ENCODE data around the gene TMEM59. TPM values are rescaled to one million over a fixed set of nuclear protein-coding genes. Genes with fewer than 3 reads are reported as not detected.
"Not testable (repeated sequence)": the region's sequence is repeated elsewhere in the genome, so short reads cannot be mapped to it uniquely, and the experiment has no call there.

Gene TMEM59
- total RNA-seq, 6 experiments from 2014 or later = 133 to 379 (median 280) TPM

DNA sequence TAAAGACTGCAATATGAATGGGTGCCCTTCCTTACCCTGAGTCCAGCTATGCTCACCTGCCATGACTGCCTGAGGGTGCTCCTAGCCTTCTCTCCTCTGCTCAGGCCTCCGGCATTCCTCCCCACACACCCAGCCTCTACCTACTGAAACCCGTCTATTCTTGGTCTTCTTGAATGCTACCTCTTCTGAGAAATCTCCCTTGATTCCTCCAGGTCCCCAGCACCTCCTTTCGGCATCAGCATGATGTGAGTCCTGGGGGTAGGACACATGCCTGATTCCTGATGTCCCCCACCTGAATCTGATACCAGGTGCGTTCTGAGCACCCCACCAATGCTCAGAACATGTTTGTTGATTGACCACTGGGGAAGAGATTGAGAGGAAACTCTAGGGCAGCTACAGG lies 43.6 kb downstream of the TMEM59 start:
- peak in 1 of 3 donors; percentile 13 for DNase-seq
- intact Hi-C loops (cut with DNase I) = no loop called here

DNA sequence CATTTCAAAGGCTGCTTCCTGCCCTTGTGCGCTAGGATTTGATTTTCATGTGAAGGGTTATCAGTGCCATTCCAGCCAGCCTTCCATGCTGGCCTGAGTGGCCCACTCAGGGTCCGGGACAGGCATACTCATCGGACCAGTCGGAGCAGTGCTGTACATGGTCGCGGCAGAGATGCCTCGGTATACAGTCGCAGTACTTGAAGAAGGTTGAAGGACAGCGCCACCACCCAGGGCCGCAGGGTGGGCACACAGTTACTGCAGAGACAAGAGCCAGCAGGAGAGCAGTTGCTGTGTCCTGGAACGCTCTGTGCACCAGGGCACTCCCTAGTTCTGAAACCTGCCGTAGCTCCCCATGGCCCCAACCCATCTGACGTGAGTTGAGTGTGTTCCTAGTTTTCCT lies 44.1 kb downstream of the TMEM59 start:
- H3K4me1 ChIP-seq = peaks cover 0 to 6% (median 0%) of the 10 kb centered on the region in 4 donors
- WGBS (ENCODE audit: insufficient coverage, low coverage, low lambda C conversion rate, missing lambda C conversion rate) = 72% methylated on average over 2 of the region's 13 CpGs
- no peaks in the 10 kb centered on the region for H3K9me3 ChIP-seq
- H3K27me3 ChIP-seq = no peaks in the 10 kb centered on the region
- DNase-seq (peak in 1 of 3 donors; percentile 27), ATAC-seq (no peak)
- no peak overlapping the region for H3K27ac ChIP-seq
- TF ChIP-seq, protein P1, sequence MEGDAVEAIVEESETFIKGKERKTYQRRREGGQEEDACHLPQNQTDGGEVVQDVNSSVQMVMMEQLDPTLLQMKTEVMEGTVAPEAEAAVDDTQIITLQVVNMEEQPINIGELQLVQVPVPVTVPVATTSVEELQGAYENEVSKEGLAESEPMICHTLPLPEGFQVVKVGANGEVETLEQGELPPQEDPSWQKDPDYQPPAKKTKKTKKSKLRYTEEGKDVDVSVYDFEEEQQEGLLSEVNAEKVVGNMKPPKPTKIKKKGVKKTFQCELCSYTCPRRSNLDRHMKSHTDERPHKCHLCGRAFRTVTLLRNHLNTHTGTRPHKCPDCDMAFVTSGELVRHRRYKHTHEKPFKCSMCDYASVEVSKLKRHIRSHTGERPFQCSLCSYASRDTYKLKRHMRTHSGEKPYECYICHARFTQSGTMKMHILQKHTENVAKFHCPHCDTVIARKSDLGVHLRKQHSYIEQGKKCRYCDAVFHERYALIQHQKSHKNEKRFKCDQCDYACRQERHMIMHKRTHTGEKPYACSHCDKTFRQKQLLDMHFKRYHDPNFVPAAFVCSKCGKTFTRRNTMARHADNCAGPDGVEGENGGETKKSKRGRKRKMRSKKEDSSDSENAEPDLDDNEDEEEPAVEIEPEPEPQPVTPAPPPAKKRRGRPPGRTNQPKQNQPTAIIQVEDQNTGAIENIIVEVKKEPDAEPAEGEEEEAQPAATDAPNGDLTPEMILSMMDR (IDR thresholded peaks at IDR 0.05) = no peak
- no peak for TF ChIP-seq POLR2A (IDR thresholded peaks at IDR 0.05)
- no peak overlapping the region for H3K4me3 ChIP-seq
- intact Hi-C loops (cut with DNase I) = no loop called here
- H3K36me3 ChIP-seq = no peaks in the 10 kb centered on the region

More for the DNA sequence above, 43.6 kb downstream of the TMEM59 start:
- Histone ChIP-seq H3K36me3 (no peaks in the 10 kb centered on the region), H3K4me1 (peaks cover 0 to 6% (median 0%) of the 10 kb centered on the region in 4 donors), H3K27me3 (no peaks in the 10 kb centered on the region), H3K27ac (no peak overlapping the region), H3K4me3 (no peak overlapping the region), H3K9me3 (no peaks in the 10 kb centered on the region)
- 86% methylated on average over 3 of the region's 4 CpGs for WGBS (ENCODE audit: insufficient coverage, low coverage, low lambda C conversion rate, missing lambda C conversion rate)
- no peak for ATAC-seq
- TF ChIP-seq, protein P1 (IDR thresholded peaks at IDR 0.05) = no peak
- no peak for TF ChIP-seq POLR2A (IDR thresholded peaks at IDR 0.05)

DNA sequence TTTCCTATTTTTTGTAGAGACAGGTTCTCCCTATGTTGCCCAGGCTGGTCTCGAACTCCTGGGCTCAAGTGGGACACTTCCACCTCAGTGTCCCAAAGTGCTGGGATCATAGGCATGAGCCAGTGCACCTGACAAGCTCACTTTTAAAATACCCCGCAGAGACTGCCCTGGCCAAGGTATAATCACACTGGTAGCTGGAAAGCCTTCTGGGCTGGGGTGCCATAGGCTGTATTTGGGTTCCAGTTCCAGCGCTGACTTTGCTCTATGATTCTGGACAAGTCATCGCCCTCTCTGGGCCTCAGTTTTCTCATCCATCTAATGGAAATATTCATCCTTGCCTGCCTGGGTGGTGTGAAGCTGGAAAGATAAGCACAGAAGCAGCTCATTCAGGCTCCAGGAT lies 45.4 kb downstream of the TMEM59 start:
- intact Hi-C loops (cut with DNase I) = no loop called here
- 83% methylated on average over 4 of the region's 4 CpGs for WGBS (ENCODE audit: insufficient coverage, low coverage, low lambda C conversion rate, missing lambda C conversion rate)
- no peak for TF ChIP-seq POLR2A (IDR thresholded peaks at IDR 0.05)
- ATAC-seq = no peak
- H3K27ac ChIP-seq = no peak overlapping the region
- H3K4me3 ChIP-seq = no peak overlapping the region
- no peaks in the 10 kb centered on the region for H3K36me3 ChIP-seq
- no peaks in the 10 kb centered on the region for H3K9me3 ChIP-seq
- H3K27me3 ChIP-seq = no peaks in the 10 kb centered on the region
- H3K4me1 ChIP-seq = no peaks in the 10 kb centered on the region
- DNase-seq = no peak

DNA sequence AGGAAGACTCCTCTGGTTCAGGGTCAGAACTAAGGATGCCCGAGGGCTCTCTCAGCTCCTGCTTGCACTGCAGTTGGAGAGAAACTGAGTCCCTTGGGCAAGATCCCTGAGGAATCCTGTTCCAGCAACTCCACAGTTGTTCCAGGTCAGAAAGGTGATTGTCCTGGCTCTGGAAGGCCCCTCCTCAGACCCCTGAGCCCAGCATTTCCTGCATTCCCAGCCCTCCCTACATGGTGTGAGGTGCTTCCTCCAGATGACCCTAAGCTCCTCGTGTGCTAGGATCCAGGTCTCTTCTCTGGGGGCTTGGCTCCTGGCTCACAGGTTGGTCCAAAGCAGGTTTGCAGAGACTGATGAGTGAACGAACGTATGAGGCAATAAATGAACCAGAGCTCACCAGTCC lies 46.5 kb downstream of the TMEM59 start:
- TF ChIP-seq POLR2A (IDR thresholded peaks at IDR 0.05) = no peak
- TF ChIP-seq, protein P1 (IDR thresholded peaks at IDR 0.05) = no peak
- 84% methylated on average over 3 of the region's 4 CpGs for WGBS (ENCODE audit: insufficient coverage, low coverage, low lambda C conversion rate, missing lambda C conversion rate)
- intact Hi-C loops (cut with DNase I) = no loop called here

DNA sequence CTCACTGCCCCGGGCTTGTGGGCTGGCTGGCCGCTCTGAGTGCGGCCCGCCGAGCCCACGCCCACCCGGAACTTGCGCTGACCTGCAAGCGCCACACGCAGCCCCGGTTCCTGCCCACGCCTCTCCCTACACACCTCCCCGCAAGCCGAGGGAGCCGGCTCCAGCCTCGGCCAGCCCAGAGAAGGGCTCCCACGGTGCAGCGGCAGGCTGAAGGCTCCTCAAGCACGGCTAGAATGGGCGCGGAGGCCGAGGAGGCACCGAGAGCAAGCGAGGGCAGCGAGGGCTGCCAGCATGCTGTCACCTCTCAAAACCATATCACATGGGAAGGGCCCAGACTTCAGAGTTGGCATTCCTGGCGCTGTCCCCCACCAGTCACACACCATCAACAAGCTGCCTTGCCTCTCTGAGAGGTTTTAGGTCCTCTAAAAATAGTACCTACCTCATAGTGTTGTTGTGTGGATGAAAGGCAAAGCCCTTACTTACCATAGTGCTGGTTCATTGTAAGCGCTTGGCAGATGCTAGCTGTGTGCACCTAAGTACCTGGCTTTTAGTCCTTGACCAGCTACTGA lies 48.4 kb downstream of the TMEM59 start:
- WGBS (ENCODE audit: insufficient coverage, low coverage, low lambda C conversion rate, missing lambda C conversion rate) = 100% methylated on average over 1 of the region's 27 CpGs
- no peak overlapping the region for H3K4me3 ChIP-seq
- H3K27me3 ChIP-seq = no peaks in the 10 kb centered on the region
- DNase-seq (peak in 1 of 3 donors; percentile 29), ATAC-seq (no peak)
- TF ChIP-seq, protein P1 (IDR thresholded peaks at IDR 0.05) = no peak
- no peak for TF ChIP-seq POLR2A (IDR thresholded peaks at IDR 0.05)
- intact Hi-C loops (cut with DNase I) = no loop called here
- H3K36me3 ChIP-seq = no peaks in the 10 kb centered on the region
- H3K27ac ChIP-seq = no peak overlapping the region
- H3K4me1 ChIP-seq = no peaks in the 10 kb centered on the region
- H3K9me3 ChIP-seq = no peaks in the 10 kb centered on the region

More for the DNA sequence above, 46.5 kb downstream of the TMEM59 start:
- Histone ChIP-seq H3K4me1 (no peaks in the 10 kb centered on the region), H3K4me3 (no peak overlapping the region), H3K36me3 (no peaks in the 10 kb centered on the region), H3K27ac (no peak overlapping the region), H3K9me3 (no peaks in the 10 kb centered on the region), H3K27me3 (no peaks in the 10 kb centered on the region)
- DNase-seq (peak in 1 of 3 donors; percentile 23), ATAC-seq (no peak)

DNA sequence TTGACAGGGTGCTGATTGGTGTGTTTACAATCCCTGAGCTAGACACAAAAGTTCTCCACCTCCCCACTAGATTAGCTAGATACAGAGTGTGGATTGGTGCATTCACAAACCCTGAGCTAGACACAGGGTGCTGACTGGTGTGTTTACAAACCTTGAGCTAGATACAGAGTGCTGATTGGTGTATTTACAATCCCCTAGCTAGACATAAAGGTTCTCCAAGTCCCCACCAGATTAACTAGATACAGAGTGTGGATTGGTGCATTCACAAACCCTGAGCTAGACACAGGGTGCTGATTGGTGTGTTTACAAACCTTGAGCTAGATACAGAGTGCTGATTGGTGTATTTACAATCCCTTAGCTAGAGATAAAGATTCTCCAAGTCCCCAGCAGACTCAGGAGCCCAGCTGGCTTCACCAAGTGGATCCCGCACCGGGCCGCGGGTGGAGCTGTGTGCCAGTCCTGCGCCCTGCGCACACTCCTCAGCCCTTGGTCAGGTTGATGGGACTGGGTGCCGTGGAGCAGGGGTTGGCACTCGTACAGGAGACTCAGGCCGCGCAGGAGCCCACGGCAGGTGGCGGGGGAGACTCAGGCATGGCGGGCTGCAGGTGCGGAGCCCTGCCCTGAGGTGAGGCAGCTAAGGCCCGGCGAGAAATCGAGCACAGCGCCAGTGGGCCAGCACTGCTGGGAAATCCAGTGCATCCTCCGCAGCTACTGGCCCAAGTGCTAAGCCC lies 49.1 kb downstream of the TMEM59 start:
- no CpG with 5 or more reads among the region's 19 CpGs for WGBS (ENCODE audit: insufficient coverage, low coverage, low lambda C conversion rate, missing lambda C conversion rate)
- ATAC-seq; H3K4me1 ChIP-seq; H3K27ac ChIP-seq; H3K9me3 ChIP-seq; intact Hi-C loops (cut with DNase I); H3K36me3 ChIP-seq; H3K4me3 ChIP-seq; H3K27me3 ChIP-seq: not testable (repeated sequence)
- peak in 1 of 3 donors; percentile 37 for DNase-seq
